Measurements from ENCODE around the gene ADAMTSL1.

- no peak for TF ChIP-seq ZNF384 (IDR thresholded peaks at IDR 0.05; ENCODE audit: low read depth, low read length)
- no peak for TF ChIP-seq MAX (CRISPR knock-in tag; IDR thresholded peaks at IDR 0.05)
- TF ChIP-seq ATF3 (IDR thresholded peaks at IDR 0.05): no peak
- TF ChIP-seq ATF3 (CRISPR knock-in tag; conservative IDR thresholded peaks at IDR 0.05): no peak
- no peak for TF ChIP-seq SP1 (CRISPR knock-in tag; IDR thresholded peaks at IDR 0.05)
- no peak for TF ChIP-seq ELF2 (CRISPR knock-in tag; IDR thresholded peaks at IDR 0.05)
- TF ChIP-seq POLR2AphosphoS5 (IDR thresholded peaks at IDR 0.05; ENCODE audit: control insufficient read depth, insufficient read depth, low read depth, low read length): no peak
- TF ChIP-seq CBX3 (IDR thresholded peaks at IDR 0.05; ENCODE audit: borderline replicate concordance in 1 of 2, low read length in 2 of 2): no peak
Measured at GRCh38 chr9:18877984-18878383, 404.0 kb downstream of the ADAMTSL1 start.

Data from K562 (cell line).